ENCODE data around the gene ECI2.
"Not testable (repeated sequence)": the region's sequence is repeated elsewhere in the genome, so short reads cannot be mapped to it uniquely, and the experiment has no call there.

ECI2 gene

GRCh38 chr6:4112366-4112765 is 23.0 kb downstream of the ECI2 start:
- no peak for DNase-seq (ENCODE audit: low spot score)
- in situ Hi-C loops (cut with MboI; ENCODE audit: low sequenced_read_pairs, unreplicated experiment): no loop called here
- no peak for TF ChIP-seq CTCF (IDR thresholded peaks at IDR 0.05; ENCODE audit: borderline replicate concordance, control extremely low read depth, extremely low read depth, insufficient read depth, missing control alignments)

- DNase-seq (ENCODE audit: low spot score); in situ Hi-C loops (cut with MboI; ENCODE audit: low sequenced_read_pairs, unreplicated experiment): not testable (repeated sequence)
These were observed 26.0 kb downstream of the ECI2 start for GRCh38 chr6:4109363-4109815.

GRCh38 chr6:4108561-4109093 is 26.7 kb downstream of the ECI2 start:
- TF ChIP-seq CTCF (IDR thresholded peaks at IDR 0.05; ENCODE audit: borderline replicate concordance, control extremely low read depth, extremely low read depth, insufficient read depth, missing control alignments): no peak
- no peak for DNase-seq (ENCODE audit: low spot score)
- in situ Hi-C loops (cut with MboI; ENCODE audit: low sequenced_read_pairs, unreplicated experiment): no loop called here

GRCh38 chr6:4107873-4108272 is 27.5 kb downstream of the ECI2 start:
- no peak for DNase-seq (ENCODE audit: low spot score)
- in situ Hi-C loops (cut with MboI; ENCODE audit: low sequenced_read_pairs, unreplicated experiment): no loop called here
- no peak for TF ChIP-seq CTCF (IDR thresholded peaks at IDR 0.05; ENCODE audit: borderline replicate concordance, control extremely low read depth, extremely low read depth, insufficient read depth, missing control alignments)

- in situ Hi-C loops (cut with MboI; ENCODE audit: low sequenced_read_pairs, unreplicated experiment): no loop called here
- DNase-seq (ENCODE audit: low spot score): no peak
- TF ChIP-seq CTCF (IDR thresholded peaks at IDR 0.05; ENCODE audit: borderline replicate concordance, control extremely low read depth, extremely low read depth, insufficient read depth, missing control alignments): no peak
These were observed 29.3 kb downstream of the ECI2 start for GRCh38 chr6:4105980-4106536.

- in situ Hi-C loops (cut with MboI; ENCODE audit: low sequenced_read_pairs, unreplicated experiment): no loop called here
- TF ChIP-seq CTCF (IDR thresholded peaks at IDR 0.05; ENCODE audit: borderline replicate concordance, control extremely low read depth, extremely low read depth, insufficient read depth, missing control alignments): no peak
- DNase-seq (ENCODE audit: low spot score): no peak
These were observed 31.4 kb downstream of the ECI2 start for GRCh38 chr6:4103929-4104328.

- TF ChIP-seq CTCF (IDR thresholded peaks at IDR 0.05; ENCODE audit: borderline replicate concordance, control extremely low read depth, extremely low read depth, insufficient read depth, missing control alignments): no peak
- in situ Hi-C loops (cut with MboI; ENCODE audit: low sequenced_read_pairs, unreplicated experiment): no loop called here
- no peak for DNase-seq (ENCODE audit: low spot score)
These were observed 32.6 kb downstream of the ECI2 start for GRCh38 chr6:4102687-4103244.

Data from GM13976 (cell line).